Measurements from ENCODE around the gene TRMT61A.

The TRMT61A gene

GRCh38 chr14:103528587-103529382 lies at the start of gene TRMT61A:
TSS of gene TRMT61A (plus strand) at chr14:103529196. CDS start at chr14:103529979, 783 bp downstream.
- DNase-seq: peak; percentile 79

- no peak for DNase-seq
These were observed 48.4 kb upstream of the TRMT61A start for GRCh38 chr14:103480595-103480994.

- DNase-seq: no peak
These were observed 45.4 kb upstream of the TRMT61A start for GRCh38 chr14:103483600-103483999.

- no peak for DNase-seq
These were observed 43.5 kb upstream of the TRMT61A start for GRCh38 chr14:103485504-103485903.

GRCh38 chr14:103488071-103488470 lies 40.9 kb upstream of the TRMT61A start:
- no peak for DNase-seq

- no peak for DNase-seq
These were observed 40.0 kb upstream of the TRMT61A start for GRCh38 chr14:103488960-103489359.

GRCh38 chr14:103489621-103490020 lies 39.4 kb upstream of the TRMT61A start:
- no peak for DNase-seq

GRCh38 chr14:103491691-103492090 lies 37.3 kb upstream of the TRMT61A start:
- DNase-seq: no peak

- DNase-seq: no peak
These were observed 36.7 kb upstream of the TRMT61A start for GRCh38 chr14:103492156-103492925.

GRCh38 chr14:103495854-103496253 lies 33.1 kb upstream of the TRMT61A start:
- no peak for DNase-seq

GRCh38 chr14:103496776-103497175 lies 32.2 kb upstream of the TRMT61A start:
- DNase-seq: no peak

- no peak for DNase-seq
These were observed 29.3 kb upstream of the TRMT61A start for GRCh38 chr14:103499709-103500108.

GRCh38 chr14:103500148-103500990 lies 28.6 kb upstream of the TRMT61A start:
- peak; percentile 83 for DNase-seq

- no peak for DNase-seq
These were observed 27.7 kb upstream of the TRMT61A start for GRCh38 chr14:103501041-103501870.

GRCh38 chr14:103501921-103502669 lies 26.9 kb upstream of the TRMT61A start:
- no peak for DNase-seq

- no peak for DNase-seq
These were observed 26.1 kb upstream of the TRMT61A start for GRCh38 chr14:103502877-103503276.

GRCh38 chr14:103503296-103503695 lies 25.7 kb upstream of the TRMT61A start:
- DNase-seq: no peak

GRCh38 chr14:103504991-103505565 lies 23.9 kb upstream of the TRMT61A start:
- DNase-seq: no peak

- no peak for DNase-seq
These were observed 21.2 kb upstream of the TRMT61A start for GRCh38 chr14:103507751-103508150.

- DNase-seq: no peak
These were observed 20.3 kb upstream of the TRMT61A start for GRCh38 chr14:103508521-103509329.

Measured in stimulated activated CD4-positive, alpha-beta T cell treated with anti-CD3 and anti-CD28 coated beads, Interleukin-4, amount 100 ng/mL, for 1 hour (primary cell).